Breast epithelium (tissue), 4 donors: ENCODE measurements around the gene NRXN2. TPM values are rescaled to one million over a fixed set of nuclear protein-coding genes. Genes with fewer than 3 reads are reported as not detected.
"Not testable (repeated sequence)": the region's sequence is repeated elsewhere in the genome, so short reads cannot be mapped to it uniquely, and the experiment has no call there.

Experiments used
- DNase-seq, 2 donors: peaks; one replicate each; pipeline ENCODE4 v3.0.0-alpha.2; 2019; ENCODE audit warnings: low spot score in 2 of 2
- H3K27ac ChIP-seq, 2 donors: fragments of 200-600 bp; sonication (generic) in 1 of 2; one replicate each; pipeline ENCODE4 v1.5.1; 2016 to 2019; ENCODE audit warnings: mild to moderate bottlenecking in 1 of 2
- H3K27me3 ChIP-seq, 2 donors: fragments of 200-600 bp; sonication (generic) in 1 of 2; one replicate each; pipeline versions ENCODE4 v1.5.1 to v1.6.0; 2017 to 2019; ENCODE audit warnings: control low read depth in 1 of 2, mild to moderate bottlenecking in 1 of 2
- H3K36me3 ChIP-seq: fragments of 200-600 bp; one replicate; pipeline ENCODE4 v1.5.1; 2019
- H3K4me1 ChIP-seq, 2 donors: fragments of 200-600 bp; sonication (generic); one replicate each; pipeline ENCODE4 v1.5.1; 2016 to 2019; ENCODE audit warnings: control low read depth in 1 of 2
- H3K4me3 ChIP-seq, 3 donors: fragments of 200-600 bp; sonication (generic); 1 replicate in 2 of 3; 2 replicates in 1 of 3; pipeline ENCODE4 v1.5.1; 2016 to 2019; ENCODE audit warnings: mild to moderate bottlenecking in 3 of 3, moderate library complexity in 2 of 3
- H3K9me3 ChIP-seq, 2 donors: fragments of 200-600 bp; sonication (generic) in 1 of 2; one replicate each; pipeline ENCODE4 v1.5.1; 2016 to 2019; ENCODE audit warnings: control low read depth in 1 of 2
- POLR2A ChIP-seq: fragments of 450-650 bp; IDR thresholded peaks from one replicate; pipeline ENCODE4 v1.6.1; 2016; ENCODE audit warnings: antibody characterized with exemption, mild to moderate bottlenecking, moderate library complexity
- POLR2AphosphoS5 ChIP-seq, 3 donors: sonication (generic); formaldehyde crosslinking; IDR thresholded peaks; one replicate each; pipeline ENCODE4 v1.6.1; 2017; ENCODE audit warnings: antibody characterized with exemption in 3 of 3
- intact Hi-C: fragments of 100-400 bp; cut with DNase I; formaldehyde crosslinking; loops from one replicate; pipeline ENCODE4 v1.15.1; 2023; ENCODE audit warnings: low total_unique reads
- total RNA-seq, 3 donors: library from RNA; depleted of rRNA; stranded (reverse); fragments of >200 nt; gene quantifications; one replicate each; pipeline ENCODE4 v1.1.0, GENCODE V29; 2016
- TF ChIP-seq, protein P1 (sequence below), 3 donors: fragments of 450-650 bp; IDR thresholded peaks; one replicate each; pipeline ENCODE4 v1.5.1; 2016 to 2017; ENCODE audit warnings: antibody characterized with exemption in 3 of 3, mild to moderate bottlenecking in 3 of 3, moderate library complexity in 3 of 3

The NRXN2 gene
- total RNA-seq, 3 donors from 2014 or later = 1.8 to 4.3 (median 3.5) TPM

DNA sequence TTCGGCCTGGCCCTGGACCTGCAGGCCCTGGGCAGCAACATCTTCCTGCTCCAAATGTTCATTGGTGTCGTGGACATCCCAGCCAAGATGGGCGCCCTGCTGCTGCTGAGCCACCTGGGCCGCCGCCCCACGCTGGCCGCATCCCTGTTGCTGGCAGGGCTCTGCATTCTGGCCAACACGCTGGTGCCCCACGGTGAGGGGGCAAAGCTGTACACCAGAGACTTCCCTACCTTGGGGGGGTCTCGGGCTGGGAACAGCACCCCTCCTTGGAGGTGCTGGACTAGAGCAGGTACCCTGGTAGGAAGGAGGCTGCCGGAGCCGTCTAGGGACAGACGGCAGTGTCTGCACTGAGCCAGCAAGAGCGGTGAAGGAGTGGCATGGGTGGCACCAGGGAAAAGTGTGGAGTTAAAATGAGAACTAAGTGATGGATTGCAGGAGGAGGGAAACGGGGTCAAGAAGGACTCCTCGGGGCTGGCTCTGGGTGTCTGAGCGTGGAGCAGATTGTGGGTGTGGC is 123.2 kb downstream of the NRXN2 start:
- Histone ChIP-seq H3K9me3 (no peaks in the 10 kb centered on the region), H3K36me3 (no peaks in the 10 kb centered on the region), H3K4me3 (no peak overlapping the region), H3K27ac (no peak overlapping the region), H3K27me3 (no peaks in the 10 kb centered on the region), H3K4me1 (no peaks in the 10 kb centered on the region)
- no peak for DNase-seq
- intact Hi-C loops = no loop called here
- TF ChIP-seq, protein P1, sequence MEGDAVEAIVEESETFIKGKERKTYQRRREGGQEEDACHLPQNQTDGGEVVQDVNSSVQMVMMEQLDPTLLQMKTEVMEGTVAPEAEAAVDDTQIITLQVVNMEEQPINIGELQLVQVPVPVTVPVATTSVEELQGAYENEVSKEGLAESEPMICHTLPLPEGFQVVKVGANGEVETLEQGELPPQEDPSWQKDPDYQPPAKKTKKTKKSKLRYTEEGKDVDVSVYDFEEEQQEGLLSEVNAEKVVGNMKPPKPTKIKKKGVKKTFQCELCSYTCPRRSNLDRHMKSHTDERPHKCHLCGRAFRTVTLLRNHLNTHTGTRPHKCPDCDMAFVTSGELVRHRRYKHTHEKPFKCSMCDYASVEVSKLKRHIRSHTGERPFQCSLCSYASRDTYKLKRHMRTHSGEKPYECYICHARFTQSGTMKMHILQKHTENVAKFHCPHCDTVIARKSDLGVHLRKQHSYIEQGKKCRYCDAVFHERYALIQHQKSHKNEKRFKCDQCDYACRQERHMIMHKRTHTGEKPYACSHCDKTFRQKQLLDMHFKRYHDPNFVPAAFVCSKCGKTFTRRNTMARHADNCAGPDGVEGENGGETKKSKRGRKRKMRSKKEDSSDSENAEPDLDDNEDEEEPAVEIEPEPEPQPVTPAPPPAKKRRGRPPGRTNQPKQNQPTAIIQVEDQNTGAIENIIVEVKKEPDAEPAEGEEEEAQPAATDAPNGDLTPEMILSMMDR (IDR thresholded peaks at IDR 0.05) = no peak
- TF ChIP-seq POLR2AphosphoS5 (IDR thresholded peaks at IDR 0.05) = no peak
- no peak for TF ChIP-seq POLR2A

DNA sequence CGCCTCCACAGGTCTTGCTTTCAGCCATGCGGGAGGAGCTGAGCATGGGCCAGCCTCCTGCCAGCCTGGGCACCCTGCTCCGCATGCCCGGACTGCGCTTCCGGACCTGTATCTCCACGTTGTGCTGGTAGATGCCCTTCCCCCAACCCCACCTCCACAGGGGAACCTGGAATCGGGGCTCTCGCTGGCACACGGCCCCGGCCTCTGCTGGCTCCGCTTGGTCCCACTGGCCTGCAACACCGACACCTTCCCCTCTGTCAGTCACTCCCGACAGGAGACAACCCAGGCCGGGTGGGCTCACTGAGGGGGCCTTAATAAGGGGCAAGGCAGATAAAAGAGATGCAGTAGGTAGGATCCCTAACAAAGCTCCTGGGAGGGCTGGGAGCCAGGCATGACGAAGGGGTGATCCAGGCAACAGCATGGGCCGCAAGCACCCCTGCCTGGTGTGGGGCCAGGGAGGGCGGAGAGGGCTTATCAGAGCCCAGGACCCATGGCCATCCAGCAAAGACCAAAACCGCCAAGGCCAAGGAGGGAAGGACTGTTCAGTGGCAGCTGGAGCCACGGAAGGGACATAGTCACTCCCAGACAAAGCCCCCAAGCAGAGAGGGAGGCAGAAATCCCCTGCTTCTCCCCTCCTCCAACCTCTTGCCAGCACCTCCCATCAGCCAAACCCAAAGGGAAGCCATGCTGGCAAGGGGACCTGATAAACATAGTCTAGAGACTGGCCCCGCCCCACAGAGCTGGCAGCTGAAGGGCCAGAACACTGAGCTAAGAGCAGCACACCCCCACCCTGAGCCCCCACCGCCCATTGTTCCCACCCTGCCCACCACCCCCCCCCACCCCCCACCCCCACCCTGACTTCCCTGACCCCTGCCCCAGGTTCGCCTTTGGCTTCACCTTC is 124.0 kb downstream of the NRXN2 start:
- DNase-seq = no peak
- intact Hi-C loops = no loop called here
- no peak overlapping the region for H3K27ac ChIP-seq

DNA sequence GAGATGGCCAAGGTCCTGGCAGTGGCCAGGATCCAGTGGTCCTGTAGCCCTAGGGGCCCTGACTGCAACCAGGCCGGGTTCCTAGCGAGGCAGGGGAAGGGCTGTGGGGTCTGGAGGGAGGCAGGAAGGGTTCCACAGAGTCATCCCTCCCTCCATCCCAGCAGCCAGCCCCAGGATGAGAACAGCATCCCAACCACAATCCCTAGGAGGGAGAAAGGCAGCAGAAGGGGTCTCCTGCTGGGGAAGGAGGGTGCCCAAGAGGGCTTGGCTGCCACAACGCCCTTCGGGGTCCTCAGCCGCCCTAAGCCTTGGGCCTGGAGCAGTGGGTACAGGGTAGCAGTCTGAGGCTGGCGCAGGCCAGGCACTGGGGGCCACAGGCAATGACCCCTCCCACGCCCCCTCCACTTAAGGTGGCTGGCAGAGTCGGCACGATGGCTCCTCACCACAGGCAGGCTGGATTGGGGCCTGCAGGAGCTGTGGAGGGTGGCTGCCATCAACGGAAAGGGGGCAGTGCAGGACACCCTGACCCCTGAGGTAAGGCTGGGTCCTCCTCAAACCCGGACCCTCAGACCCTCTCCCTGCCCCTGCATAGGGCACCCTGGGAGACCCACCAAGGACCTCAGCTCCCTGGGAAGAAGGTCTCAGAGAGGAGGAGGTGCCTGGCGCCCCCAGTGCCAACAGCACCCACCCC is 124.7 kb downstream of the NRXN2 start:
- no peak overlapping the region for H3K27ac ChIP-seq
- no peaks in the 10 kb centered on the region for H3K9me3 ChIP-seq
- intact Hi-C loops = no loop called here
- no peak overlapping the region for H3K4me3 ChIP-seq
- DNase-seq = no peak
- H3K27me3 ChIP-seq = no peaks in the 10 kb centered on the region
- H3K36me3 ChIP-seq = no peaks in the 10 kb centered on the region
- H3K4me1 ChIP-seq = no peaks in the 10 kb centered on the region
- TF ChIP-seq POLR2A = no peak

More for the DNA sequence above, 124.0 kb downstream of the NRXN2 start:
- Histone ChIP-seq H3K9me3 (no peaks in the 10 kb centered on the region), H3K27me3 (no peaks in the 10 kb centered on the region), H3K4me3 (no peak overlapping the region), H3K4me1 (no peaks in the 10 kb centered on the region), H3K36me3 (no peaks in the 10 kb centered on the region)
- no peak for TF ChIP-seq POLR2AphosphoS5 (IDR thresholded peaks at IDR 0.05)
- no peak for TF ChIP-seq POLR2A
- TF ChIP-seq, protein P1 (IDR thresholded peaks at IDR 0.05) = no peak

DNA sequence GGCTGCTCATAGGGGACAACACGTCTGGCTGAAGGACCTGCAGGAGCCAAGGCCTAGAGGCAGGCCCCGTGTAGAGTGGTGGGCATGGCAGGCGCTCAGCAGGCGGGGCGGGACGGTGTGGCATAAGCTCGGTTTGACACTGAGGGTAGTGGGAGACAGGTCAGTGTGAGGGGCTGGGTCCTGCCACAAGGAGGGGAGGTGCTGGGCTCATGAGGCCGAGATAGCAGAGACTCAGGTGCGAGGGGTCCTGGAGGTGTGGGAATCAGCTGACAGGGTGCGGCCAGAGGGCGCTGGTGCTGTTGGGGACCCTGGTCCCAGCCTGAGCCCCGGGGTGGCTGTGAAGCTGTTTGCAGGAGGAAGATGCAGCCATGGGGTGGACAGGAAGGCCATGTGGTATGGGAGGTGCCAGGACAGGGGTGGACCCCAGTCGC is 125.3 kb downstream of the NRXN2 start:
- TF ChIP-seq, protein P1 (IDR thresholded peaks at IDR 0.05) = no peak
- no peak for TF ChIP-seq POLR2AphosphoS5 (IDR thresholded peaks at IDR 0.05)
- no peak for TF ChIP-seq POLR2A
- H3K9me3 ChIP-seq = no peaks in the 10 kb centered on the region
- intact Hi-C loops = no loop called here
- H3K36me3 ChIP-seq = no peaks in the 10 kb centered on the region
- H3K4me3 ChIP-seq = no peak overlapping the region
- no peak overlapping the region for H3K27ac ChIP-seq
- no peaks in the 10 kb centered on the region for H3K4me1 ChIP-seq
- H3K27me3 ChIP-seq = no peaks in the 10 kb centered on the region
- DNase-seq = no peak

DNA sequence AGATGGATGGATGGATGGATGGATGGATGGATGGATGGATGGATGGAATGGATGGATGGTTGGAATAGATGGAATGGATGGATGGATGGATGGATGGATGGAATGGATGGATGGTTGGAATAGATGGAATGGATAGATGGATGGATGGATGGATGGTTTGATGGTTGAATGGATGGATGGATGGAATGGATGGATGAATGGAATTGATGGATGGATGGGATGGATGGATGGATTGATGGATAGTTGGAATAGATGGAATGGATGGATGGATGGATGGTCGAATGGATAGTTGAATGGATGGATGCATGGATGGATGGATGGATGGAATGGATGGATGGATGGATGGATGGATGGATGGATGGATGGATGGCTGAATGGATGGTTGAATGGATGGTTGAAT is 127.1 kb downstream of the NRXN2 start:
- H3K9me3 ChIP-seq, H3K36me3 ChIP-seq, DNase-seq, intact Hi-C loops, H3K27ac ChIP-seq, H3K4me1 ChIP-seq, H3K27me3 ChIP-seq, H3K4me3 ChIP-seq: not testable (repeated sequence)
